GM12878 (cell line): ENCODE data around the gene PTPRC. TPM values are rescaled to one million over a fixed set of nuclear protein-coding genes. Genes with fewer than 3 reads are reported as not detected.

ENCODE experiments used
- ATAC-seq: fragments of 200-7000 bp; cut with Tn5 transposase; 3 replicates; pipeline ENCODE4 v1.9.1; 2020; ENCODE audit warnings: mild to moderate bottlenecking, moderate library complexity
- BruUV-seq: library from RNA; stranded (reverse); fragments of 400-500 nt; replicated peaks from 2 replicates; lab custom pipeline; 2021; lab: Mats Ljungman, UMichigan
- CTCF ChIA-PET: fragments of 300-600 bp; sonication (Branson Sonifier 250); formaldehyde crosslinking; extraction: SDS; loops from one replicate; lab custom pipeline; 2021; ENCODE audit warnings: inconsistent platforms; lab: Yijun Ruan, JAX
- POLR2A ChIA-PET: fragments of 350-600 bp; formaldehyde crosslinking; extraction: SDS; loops from one replicate; lab custom pipeline; 2021; ENCODE audit warnings: inconsistent platforms; lab: Charles Lee
- RAD21 ChIA-PET: fragments of 300-600 bp; sonication (Branson Sonifier 250); formaldehyde crosslinking; loops from one replicate; lab custom pipeline; 2023; ENCODE audit warnings: antibody characterized with exemption; ENCODE audit not compliant: unreplicated experiment; lab: Charles Lee
- SMC1A ChIA-PET: fragments of 300-600 bp; sonication (Branson Sonifier 250); formaldehyde crosslinking; loops from one replicate; lab custom pipeline; 2023; ENCODE audit not compliant: unreplicated experiment, uncharacterized antibody; lab: Charles Lee
- DNase-seq: peaks from one replicate; pipeline ENCODE4 v3.0.0-alpha.2; 2011; ENCODE audit warnings: low read depth, low spot score
- FAIRE-seq: peaks from 3 replicates; lab custom pipeline; 2011; peaks lifted over from hg19 to GRCh38; lab: Jason Lieb, UNC
- H2AFZ ChIP-seq: 2 replicates; pipeline ENCODE4 v1.6.0; 2011; ENCODE audit warnings: low read depth, low read length, control low read depth; ENCODE audit not compliant: control insufficient read depth
- H3K27ac ChIP-seq: 2 replicates; pipeline ENCODE4 v1.5.1; 2011; ENCODE audit warnings: control low read depth; ENCODE audit not compliant: control insufficient read depth, insufficient read depth
- H3K27me3 ChIP-seq, 2 experiments: replicated peaks in 1 of 2; 2 replicates each; pipeline versions ENCODE4 v1.6.0 to v1.6.1; 2011; ENCODE audit warnings: low read length in 1 of 2; ENCODE audit not compliant: control insufficient read depth in 2 of 2, insufficient read depth in 2 of 2
- H3K36me3 ChIP-seq, 2 experiments: 2 replicates each; pipeline ENCODE4 v1.5.1; 2011; ENCODE audit warnings: low read length in 1 of 2; ENCODE audit not compliant: control insufficient read depth in 2 of 2, insufficient read depth in 2 of 2
- H3K4me1 ChIP-seq: 2 replicates; pipeline ENCODE4 v1.6.1; 2011; ENCODE audit warnings: mild to moderate bottlenecking, low read length, moderate library complexity, mixed read lengths; ENCODE audit not compliant: control insufficient read depth, insufficient read depth
- H3K4me2 ChIP-seq: 2 replicates; pipeline ENCODE4 v1.6.0; 2011; ENCODE audit warnings: control low read depth; ENCODE audit not compliant: control insufficient read depth, insufficient read depth
- H3K4me3 ChIP-seq: fragments of 200-600 bp; sonication (generic); 2 replicates; pipeline ENCODE4 v1.5.1; 2016
- H3K79me2 ChIP-seq: 2 replicates; pipeline ENCODE4 v1.6.0; 2011; ENCODE audit warnings: low read length; ENCODE audit not compliant: control insufficient read depth, insufficient read depth
- H3K9ac ChIP-seq: 2 replicates; pipeline ENCODE4 v1.8.0; 2011; ENCODE audit warnings: low read length, control low read depth, mixed read lengths; ENCODE audit not compliant: control insufficient read depth, insufficient read depth
- H3K9me3 ChIP-seq: replicated peaks from 3 replicates; pipeline ENCODE4 v1.5.1; 2011; ENCODE audit warnings: mild to moderate bottlenecking, low read length; ENCODE audit not compliant: control insufficient read depth, insufficient read depth
- H4K20me1 ChIP-seq: 2 replicates; pipeline ENCODE4 v1.6.0; 2011; ENCODE audit not compliant: control insufficient read depth, insufficient read depth
- IRF4 ChIP-seq: IDR thresholded peaks from 2 replicates; pipeline ENCODE4 v1.6.1; 2011; ENCODE audit warnings: low read depth, low read length
- LARP7 ChIP-seq: fragments of 450-650 bp; IDR thresholded peaks from 2 replicates; pipeline ENCODE4 v1.6.1; 2017; ENCODE audit warnings: mild to moderate bottlenecking
- MLLT1 ChIP-seq: fragments of 450-650 bp; IDR thresholded peaks from 2 replicates; pipeline ENCODE4 v1.6.1; 2016; ENCODE audit warnings: mild to moderate bottlenecking
- RAD21 ChIP-seq: IDR thresholded peaks from 2 replicates; pipeline ENCODE4 v1.6.1; 2011; ENCODE audit warnings: mild to moderate bottlenecking, low read depth, low read length, moderate library complexity; ENCODE audit not compliant: insufficient read depth
- SUPT20H ChIP-seq: IDR thresholded peaks from 2 replicates; pipeline ENCODE4 v1.6.1; 2011; ENCODE audit warnings: low read depth, mild to moderate bottlenecking, low read length, moderate library complexity, borderline replicate concordance; ENCODE audit not compliant: control insufficient read depth
- WGBS: methylation state at CpG from one replicate; pipeline ENCODE4 v1.1.6; 2016; ENCODE audit warnings: low lambda C conversion rate; ENCODE audit not compliant: insufficient replicate concordance, insufficient coverage; ENCODE audit errors: missing lambda C conversion rate; 5-methylcytosine and 5-hydroxymethylcytosine counted together
- in situ Hi-C: fragments of 300-500 bp; cut with MboI; formaldehyde crosslinking; loops from 9 replicates; pipeline ENCODE4 v1.14.3; 2018; ENCODE audit warnings: mixed read lengths
- intact Hi-C: fragments of 100-400 bp; cut with micrococcal nuclease; formaldehyde crosslinking; loops from one replicate; pipeline ENCODE4 v1.14.2; 2022; ENCODE audit not compliant: unreplicated experiment
- polyA plus RNA-seq, 11 experiments: library from polyadenylated mRNA; depleted of rRNA in 4 of 11; unstranded in 6 of 11; stranded (reverse) in 5 of 11; fragments of >200 nt; fragmentation: Nextera tagmentation in 4 of 11; fragmentation: Illumina TruSeq in 1 of 11; extraction: Ambion mirVana in 4 of 11; extraction: Trizol in 1 of 11; gene quantifications; 1 replicate in 1 of 11; 2 replicates in 10 of 11; pipeline versions ENCODE4 v1.2.1 to v1.2.3, GENCODE V29; 2011 to 2016; ENCODE audit warnings: inconsistent platforms in 2 of 11, missing spikeins in 2 of 11, low read depth in 1 of 11
- total RNA-seq, 4 experiments: library from RNA; depleted of rRNA in 3 of 4; stranded (reverse); fragments of >200 nt in 3 of 4; fragmentation: Illumina TruSeq in 1 of 4; extraction: Trizol in 1 of 4; gene quantifications; 2 replicates each; pipeline versions ENCODE4 v1.2.1 to v1.2.3, GENCODE V29; 2013 to 2021

PTPRC gene
- total and polyA plus RNA-seq, 10 of the 15 experiments (the other 5 are each of a cell fraction or from before 2014, with no cell fraction given), result 72.9 to 221 (median 118) TPM

GRCh38 chr1:198639671-198640143 is 867 bp downstream of the PTPRC start:
- SMC1A ChIA-PET, result interaction anchor here (0.6 to 10.6 kb wide), 17 partner anchors 10 to 599 kb away, joined by 3 to 251 read pairs (median 9); no protein-coding TSS in a partner anchor
- RAD21 ChIA-PET, result interaction anchor here (1.0 to 10.8 kb wide), 14 partner anchors 10 to 46 kb away, joined by 3 to 154 read pairs (median 8); no protein-coding TSS in a partner anchor
- 5% methylated on average over 1 of the region's 1 CpG for WGBS
- in situ Hi-C loops, result no loop called here
- peak overlapping the region; percentile 68 for H3K27ac ChIP-seq
- no peak for ATAC-seq
- TF ChIP-seq LARP7, result no peak
- no peak for TF ChIP-seq IRF4
- TF ChIP-seq MLLT1, result peak; percentile 16; the same call in 1 of the 2 replicates
- TF ChIP-seq RAD21, result no peak
- TF ChIP-seq SUPT20H, result no peak
- TF ChIP-seq, all 136 proteins: peak for 1
- Histone ChIP-seq H3K4me1 (peaks cover 12% of the 10 kb centered on the region), H3K9ac (peak overlapping the region; percentile 86), H3K36me3 (no peaks in the 10 kb centered on the region), H4K20me1 (no peaks in the 10 kb centered on the region), H3K4me2 (peak overlapping the region; percentile 41; the same call in 1 of the 2 replicates), H3K79me2 (peaks cover 53% of the 10 kb centered on the region), H2AFZ (peak overlapping the region; percentile 10; the same call in 1 of the 2 replicates), H3K27me3 (no peaks in the 10 kb centered on the region), H3K4me3 (peak overlapping the region; percentile 69), H3K9me3 (no peaks in the 10 kb centered on the region)
- DNase-seq (no peak), FAIRE-seq (no peak)
- intact Hi-C loops, result loop anchor here (5.0 kb wide), 2 partner anchors 93 to 172 kb away; no protein-coding TSS in a partner anchor
- CTCF ChIA-PET, result interaction anchor here (1.0 to 5.8 kb wide), 7 partner anchors 9 to 46 kb away, joined by 3 to 45 read pairs (median 6); no protein-coding TSS in a partner anchor
- POLR2A ChIA-PET, result interaction anchor here (1.4 to 8.5 kb wide), 3 partner anchors 11 to 42 kb away, joined by 6 to 106 read pairs (median 11); no protein-coding TSS in a partner anchor
- BruUV-seq, result no TSS peak
